Neural cell (in vitro differentiated cells): ENCODE data around the gene THOP1. TPM values are rescaled to one million over a fixed set of nuclear protein-coding genes. Genes with fewer than 3 reads are reported as not detected.

Experiments used
- H2AFZ ChIP-seq: fragments of 200-600, 300-800 bp; sonication (generic), shearing (Covaris generic); 2 replicates; pipeline ENCODE4 v1.6.0; 2014; ENCODE audit warnings: low read depth, mild to moderate bottlenecking, antibody characterized with exemption, low read length, moderate library complexity
- H3F3A ChIP-seq: fragments of 200-600 bp; shearing (Covaris generic); 2 replicates; pipeline ENCODE4 v1.6.1; 2016; ENCODE audit warnings: mild to moderate bottlenecking, moderate library complexity, mixed read lengths, antibody characterized with exemption, low read length; ENCODE audit not compliant: insufficient read depth, poor library complexity, severe bottlenecking
- H3K27ac ChIP-seq: fragments of 200-600, 300-800 bp; sonication (generic), shearing (Covaris generic); 2 replicates; pipeline ENCODE4 v1.5.1; 2014; ENCODE audit warnings: mild to moderate bottlenecking, low read length, moderate library complexity
- H3K27me3 ChIP-seq: fragments of 300-800, 200-600 bp; sonication (generic), shearing (Covaris generic); 2 replicates; pipeline ENCODE4 v1.6.0; 2014; ENCODE audit warnings: mild to moderate bottlenecking, low read depth, low read length, moderate library complexity; ENCODE audit not compliant: insufficient read depth
- H3K36me3 ChIP-seq: fragments of 300-800, 200-600 bp; sonication (generic), shearing (Covaris generic); 2 replicates; pipeline ENCODE4 v1.5.1; 2014; ENCODE audit warnings: mild to moderate bottlenecking, antibody characterized with exemption, low read length, moderate library complexity; ENCODE audit not compliant: insufficient read depth
- H3K4me2 ChIP-seq: fragments of 300-800, 200-600 bp; sonication (generic), shearing (Covaris generic); 2 replicates; pipeline ENCODE4 v1.6.0; 2014; ENCODE audit warnings: mild to moderate bottlenecking, low read length
- H3K4me3 ChIP-seq: fragments of 300-800, 200-600 bp; sonication (generic), shearing (Covaris generic); 2 replicates; pipeline ENCODE4 v1.5.1; 2014; ENCODE audit warnings: mild to moderate bottlenecking, low read length, moderate library complexity
- H3K79me2 ChIP-seq: fragments of 200-600 bp; shearing (Covaris generic); replicated peaks from 2 replicates; pipeline ENCODE4 v1.6.0; 2014; ENCODE audit warnings: mild to moderate bottlenecking, low read length, moderate library complexity; ENCODE audit not compliant: insufficient read depth
- H3K9ac ChIP-seq: fragments of 300-800, 200-600 bp; sonication (generic), shearing (Covaris generic); 2 replicates; pipeline ENCODE4 v1.6.1; 2016; ENCODE audit warnings: mild to moderate bottlenecking, low read length, mixed read lengths
- H3K9me2 ChIP-seq: fragments of 200-600 bp; shearing (Covaris generic); 2 replicates; pipeline ENCODE4 v1.6.1; 2016; ENCODE audit warnings: mild to moderate bottlenecking, low read length, mixed read lengths; ENCODE audit not compliant: insufficient read depth
- H3K9me3 ChIP-seq: fragments of 200-600, 300-800 bp; sonication (generic), shearing (Covaris generic); 2 replicates; pipeline ENCODE4 v1.6.1; 2016; ENCODE audit warnings: mild to moderate bottlenecking, mixed run types, low read length, moderate library complexity, mixed read lengths
- H4K20me1 ChIP-seq: fragments of 200-600 bp; shearing (Covaris generic); 2 replicates; pipeline ENCODE4 v1.6.1; 2016; ENCODE audit warnings: mild to moderate bottlenecking, mixed run types; ENCODE audit not compliant: insufficient read depth
- CTCF ChIP-seq: fragments of 450-650 bp; IDR thresholded peaks from 2 replicates; pipeline ENCODE4 v1.5.1; 2014; ENCODE audit warnings: antibody characterized with exemption, mild to moderate bottlenecking, moderate library complexity; ENCODE audit not compliant: poor library complexity, severe bottlenecking
- EP300 ChIP-seq: fragments of 450-650 bp; conservative IDR thresholded peaks from 2 replicates; pipeline ENCODE4 v1.6.1; 2014; ENCODE audit warnings: antibody characterized with exemption, mild to moderate bottlenecking, moderate library complexity; ENCODE audit not compliant: poor library complexity, severe bottlenecking
- EZH2 ChIP-seq: fragments of 200-600, 300-800 bp; shearing (Covaris generic), sonication (generic); IDR thresholded peaks from 2 replicates; pipeline ENCODE4 v1.6.1; 2014; ENCODE audit warnings: antibody characterized with exemption, low read length, borderline replicate concordance, mild to moderate bottlenecking; ENCODE audit not compliant: insufficient read depth, poor library complexity, severe bottlenecking
- MXI1 ChIP-seq: fragments of 450-650 bp; conservative IDR thresholded peaks from 2 replicates; pipeline ENCODE4 v1.6.1; 2014; ENCODE audit warnings: antibody characterized with exemption, mild to moderate bottlenecking; ENCODE audit not compliant: poor library complexity, severe bottlenecking
- POLR2AphosphoS5 ChIP-seq: IDR thresholded peaks from 2 replicates; pipeline ENCODE4 v1.6.1; 2012
- RAD21 ChIP-seq: fragments of 450-650 bp; conservative IDR thresholded peaks from 2 replicates; pipeline ENCODE4 v1.6.1; 2014; ENCODE audit warnings: antibody characterized with exemption, mild to moderate bottlenecking, moderate library complexity
- REST ChIP-seq: IDR thresholded peaks from 2 replicates; pipeline ENCODE4 v1.6.1; 2012; ENCODE audit warnings: borderline replicate concordance
- SMC3 ChIP-seq: fragments of 450-650 bp; conservative IDR thresholded peaks from 2 replicates; pipeline ENCODE4 v1.6.1; 2014; ENCODE audit warnings: antibody characterized with exemption, mild to moderate bottlenecking, moderate library complexity; ENCODE audit not compliant: poor library complexity
- TAF1 ChIP-seq: IDR thresholded peaks from 2 replicates; pipeline ENCODE4 v1.6.1; 2012; ENCODE audit warnings: low read depth
- polyA plus RNA-seq: library from polyadenylated mRNA; depleted of rRNA; stranded (reverse); fragments of >200 nt; gene quantifications from 2 replicates; pipeline ENCODE4 v1.2.3, GENCODE V29; 2014

The THOP1 gene
- polyA plus RNA-seq, 1 donor from 2014 or later, result 113 TPM

GRCh38 chr19:2763687-2764086 lies 21.6 kb upstream of the THOP1 start:
- H3K36me3 ChIP-seq, result no peaks in the 10 kb centered on the region
- H3K4me3 ChIP-seq, result no peak overlapping the region

GRCh38 chr19:2764945-2765344 lies 20.4 kb upstream of the THOP1 start:
- no peaks in the 10 kb centered on the region for H3K27me3 ChIP-seq
- no peak overlapping the region for H3K4me3 ChIP-seq
- no peak overlapping the region for H2AFZ ChIP-seq
- no peaks in the 10 kb centered on the region for H3F3A ChIP-seq
- no peaks in the 10 kb centered on the region for H3K36me3 ChIP-seq
- H3K4me2 ChIP-seq, result no peak overlapping the region
- H3K9me2 ChIP-seq, result no peaks in the 10 kb centered on the region
- H3K9me3 ChIP-seq, result no peaks in the 10 kb centered on the region
- no peak overlapping the region for H3K27ac ChIP-seq
- no peaks in the 10 kb centered on the region for H3K79me2 ChIP-seq
- H3K9ac ChIP-seq, result no peak overlapping the region
- TF ChIP-seq RAD21, result no peak
- no peak for TF ChIP-seq POLR2AphosphoS5
- TF ChIP-seq EP300, result no peak
- TF ChIP-seq SMC3, result no peak
- no peak for TF ChIP-seq TAF1
- no peak for TF ChIP-seq CTCF
- H4K20me1 ChIP-seq, result no peaks in the 10 kb centered on the region

More at GRCh38 chr19:2763687-2764086, 21.6 kb upstream of the THOP1 start:
- H3K9me3 ChIP-seq, result no peaks in the 10 kb centered on the region
- no peak overlapping the region for H3K9ac ChIP-seq
- no peaks in the 10 kb centered on the region for H3K27me3 ChIP-seq
- H2AFZ ChIP-seq, result no peak overlapping the region
- H3K4me2 ChIP-seq, result no peak overlapping the region
- H3F3A ChIP-seq, result no peaks in the 10 kb centered on the region
- H3K9me2 ChIP-seq, result no peaks in the 10 kb centered on the region
- H3K79me2 ChIP-seq, result no peaks in the 10 kb centered on the region
- TF ChIP-seq EP300 (no peak), SMC3 (no peak), RAD21 (no peak), REST (no peak), POLR2AphosphoS5 (no peak), MXI1 (no peak), TAF1 (no peak), CTCF (no peak), EZH2 (no peak)
- no peak overlapping the region for H3K27ac ChIP-seq
- H4K20me1 ChIP-seq, result no peaks in the 10 kb centered on the region
